Measurements from ENCODE around the gene FIGLA. TPM values are rescaled to one million over a fixed set of nuclear protein-coding genes. Genes with fewer than 3 reads are reported as not detected.

The FIGLA gene
- total and polyA plus RNA-seq, 2 of the 8 experiments (the other 6 are each of a cell fraction or from before 2014, with no cell fraction given): not detected

DNA sequence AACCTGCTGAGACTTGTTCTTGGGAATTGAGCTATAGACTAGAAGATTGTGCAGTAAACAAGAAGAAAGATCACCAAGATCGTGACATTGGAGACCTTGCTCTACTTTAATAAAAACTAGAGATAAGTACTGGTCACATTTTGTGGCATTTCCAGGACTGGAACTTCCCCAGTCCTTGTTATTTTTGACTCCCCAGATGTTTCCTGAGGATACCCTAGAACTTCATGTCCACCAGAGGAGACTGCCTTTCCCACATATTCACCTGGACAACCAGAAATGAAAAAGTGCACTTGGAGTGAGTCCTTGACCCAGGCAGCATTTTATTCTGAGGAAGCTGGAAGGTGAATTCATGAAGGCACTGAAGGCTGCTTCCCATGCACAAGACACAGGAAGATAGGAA lies 39.5 kb upstream of the FIGLA start:
- DNase-seq (ENCODE audit: low read depth in 1 of 2, low spot score in 2 of 2): no peak
- no peak for TF ChIP-seq ATF3 (IDR thresholded peaks at IDR 0.05; ENCODE audit: insufficient read depth, low read depth, low read length)
- no peak for TF ChIP-seq CTBP2 (IDR thresholded peaks at IDR 0.05; ENCODE audit: borderline replicate concordance, insufficient read depth, insufficient read length, low read length)
- TF ChIP-seq HDAC6 (IDR thresholded peaks at IDR 0.05; ENCODE audit: low read depth, low read length): no peak
- no peak for TF ChIP-seq RAD21 (IDR thresholded peaks at IDR 0.05 in 1 of 2, conservative IDR thresholded peaks at IDR 0.05 in 1 of 2; ENCODE audit: low read depth in 2 of 2, low read length in 2 of 2)
- no peak for TF ChIP-seq CHD2 (IDR thresholded peaks at IDR 0.05; ENCODE audit: low read length)
- H3K9me3 ChIP-seq (ENCODE audit: insufficient read depth in 2 of 2, low read depth in 1 of 2, low read length in 1 of 2): no peaks in the 10 kb centered on the region

More for the DNA sequence above, 39.5 kb upstream of the FIGLA start:
- ChIA-PET CTCF (ENCODE audit: partially characterized antibody) (interaction anchor here (0.7 to 2.1 kb wide), 4 partner anchors 20 to 130 kb away, joined by 3 to 8 read pairs (median 4); partner anchors contain the start of gene FIGLA), POLR2A (ENCODE audit: partially characterized antibody) (no interaction called here)
- no peak overlapping the region for H3K4me2 ChIP-seq (ENCODE audit: insufficient read depth in 1 of 2, low read depth in 2 of 2, low read length in 2 of 2)
- no peak overlapping the region for H3K56ac ChIP-seq (replicated peaks; ENCODE audit: insufficient read length, low read depth, low read length)
- no peak overlapping the region for H4K5ac ChIP-seq (ENCODE audit: insufficient read length, low read depth, low read length)
- H3K27me3 ChIP-seq (replicated peaks in 1 of 4; ENCODE audit: control insufficient read depth in 3 of 4, extremely low read depth in 1 of 4, insufficient read depth in 3 of 4, low read length in 3 of 4): peaks cover 0 to 2% (median 0%) of the 10 kb centered on the region in 4 experiments; a peak in 2 of 7 replicates
- H2BK20ac ChIP-seq (ENCODE audit: low read length): no peak overlapping the region
- H3K9ac ChIP-seq (replicated peaks in 1 of 4; ENCODE audit: extremely low read depth in 1 of 4, low read depth in 3 of 4, low read length in 3 of 4): no peak overlapping the region
- peak overlapping the region; percentile 29; the same call in 1 of the 2 replicates for H2BK15ac ChIP-seq (ENCODE audit: low read length)
- H3K4me3 ChIP-seq (ENCODE audit: extremely low read depth in 1 of 4, insufficient read depth in 2 of 4, low read depth in 3 of 4, low read length in 4 of 4): no peak overlapping the region
- no peak overlapping the region for H3K14ac ChIP-seq (ENCODE audit: insufficient read length)
- no peak overlapping the region for H3K4ac ChIP-seq (replicated peaks; ENCODE audit: insufficient read length, low read depth, low read length)
- no peak overlapping the region for H3K23ac ChIP-seq (ENCODE audit: insufficient read length)
- no peaks in the 10 kb centered on the region for H3K79me1 ChIP-seq (ENCODE audit: low read depth, low read length)
- no peak overlapping the region for H2BK12ac ChIP-seq (ENCODE audit: low read depth, low read length)
- FAIRE-seq: no peak
- H3K23me2 ChIP-seq (ENCODE audit: low read depth, low read length): no peaks in the 10 kb centered on the region
- no peaks in the 10 kb centered on the region for H4K20me1 ChIP-seq (replicated peaks in 1 of 2; ENCODE audit: control insufficient read depth in 1 of 2, insufficient read depth in 2 of 2, low read length in 2 of 2)
- H3K18ac ChIP-seq (ENCODE audit: extremely low read depth, low read length): no peak overlapping the region; the same call in 1 of the 2 replicates
- no peaks in the 10 kb centered on the region for H3K36me3 ChIP-seq (ENCODE audit: control insufficient read depth in 2 of 4, insufficient read depth in 4 of 4, low read length in 3 of 4)
- H2BK120ac ChIP-seq (replicated peaks; ENCODE audit: low read depth, low read length): no peak overlapping the region
- H3K27ac ChIP-seq (ENCODE audit: low read depth, low read length): no peak overlapping the region
- H2AFZ ChIP-seq (ENCODE audit: low read length): no peak overlapping the region
- H2AK5ac ChIP-seq (ENCODE audit: low read depth, low read length): no peak overlapping the region
- WGBS, 2 experiments (ENCODE audit: extremely low coverage in 1 of 2, insufficient coverage in 1 of 2, insufficient read length in 1 of 2, insufficient replicate concordance in 2 of 2, low coverage in 1 of 2, low lambda C conversion rate in 2 of 2, missing lambda C conversion rate in 1 of 2): 95% methylated on average over 1 of the region's 1 CpG; no CpG with 5 or more reads in 1 of the 2 experiments
- H4K91ac ChIP-seq (replicated peaks; ENCODE audit: insufficient read length, low read length): no peak overlapping the region
- H2BK5ac ChIP-seq (ENCODE audit: low read depth, low read length): no peak overlapping the region
- no peaks in the 10 kb centered on the region for H3K79me2 ChIP-seq (ENCODE audit: control insufficient read depth in 1 of 2, insufficient read depth in 2 of 2, low read length in 2 of 2)
- no peak overlapping the region for H4K8ac ChIP-seq (ENCODE audit: extremely low read depth, insufficient read depth, low read length)
- H3K4me1 ChIP-seq (replicated peaks in 1 of 4; ENCODE audit: control insufficient read depth in 3 of 4, insufficient read depth in 4 of 4, low read length in 3 of 4): peaks cover 0 to 5% (median 2%) of the 10 kb centered on the region in 4 experiments; a peak in 4 of 7 replicates
